Fibroblast of mammary gland (primary cell): Measurements from ENCODE around the gene RFC4.
"Not testable (repeated sequence)": the region's sequence is repeated elsewhere in the genome, so short reads cannot be mapped to it uniquely, and the experiment has no call there.

Experiments used
- DNase-seq: peaks from one replicate; pipeline ENCODE4 v3.0.0-alpha.2; 2010; ENCODE audit warnings: low read depth
- H3K4me3 ChIP-seq: 2 replicates; pipeline ENCODE4 v1.5.1; 2011; ENCODE audit warnings: low read depth, mild to moderate bottlenecking, low read length, moderate library complexity; ENCODE audit not compliant: control insufficient read depth
- TF ChIP-seq, protein P1 (sequence below): conservative IDR thresholded peaks from 2 replicates; pipeline ENCODE4 v1.5.1; 2011; ENCODE audit warnings: low read depth, low read length, inconsistent platforms; ENCODE audit not compliant: control insufficient read depth, insufficient read depth

RFC4 gene

DNA sequence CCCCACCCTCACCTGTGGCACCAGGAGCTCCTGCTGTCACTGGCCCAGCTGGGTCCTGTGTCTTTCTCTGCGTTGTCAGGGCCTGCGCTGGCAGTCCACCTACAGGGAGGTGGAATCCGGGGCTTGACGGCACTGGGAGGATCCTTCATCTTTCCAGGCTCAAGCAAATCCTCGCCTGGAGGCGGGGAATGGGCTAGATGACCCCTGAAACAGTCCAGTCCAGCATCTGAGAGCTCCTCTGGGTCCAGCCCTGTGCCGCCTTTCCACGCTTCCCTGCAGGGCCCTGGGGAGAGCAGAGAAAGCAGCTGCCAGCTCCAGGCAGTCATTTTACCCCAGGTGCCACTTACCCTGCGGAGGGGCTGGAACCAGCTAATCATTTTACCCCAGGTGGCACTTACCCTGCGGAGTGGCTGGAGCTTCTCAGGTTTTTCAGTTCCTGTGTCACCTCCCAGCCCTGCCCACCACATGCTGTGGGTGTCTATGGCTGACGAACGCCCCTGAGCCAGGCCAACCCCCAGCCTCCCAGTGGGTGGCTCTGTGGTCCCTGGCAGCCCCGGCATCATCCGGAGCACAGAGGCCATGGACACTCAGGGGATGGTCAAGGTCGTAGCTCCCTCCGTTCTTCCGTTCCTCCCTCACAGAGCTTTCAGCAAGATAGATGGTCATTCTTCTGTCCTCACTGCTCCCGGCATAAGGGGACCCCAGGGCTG is 18.3 kb upstream of the RFC4 start:
- TF ChIP-seq, protein P1, sequence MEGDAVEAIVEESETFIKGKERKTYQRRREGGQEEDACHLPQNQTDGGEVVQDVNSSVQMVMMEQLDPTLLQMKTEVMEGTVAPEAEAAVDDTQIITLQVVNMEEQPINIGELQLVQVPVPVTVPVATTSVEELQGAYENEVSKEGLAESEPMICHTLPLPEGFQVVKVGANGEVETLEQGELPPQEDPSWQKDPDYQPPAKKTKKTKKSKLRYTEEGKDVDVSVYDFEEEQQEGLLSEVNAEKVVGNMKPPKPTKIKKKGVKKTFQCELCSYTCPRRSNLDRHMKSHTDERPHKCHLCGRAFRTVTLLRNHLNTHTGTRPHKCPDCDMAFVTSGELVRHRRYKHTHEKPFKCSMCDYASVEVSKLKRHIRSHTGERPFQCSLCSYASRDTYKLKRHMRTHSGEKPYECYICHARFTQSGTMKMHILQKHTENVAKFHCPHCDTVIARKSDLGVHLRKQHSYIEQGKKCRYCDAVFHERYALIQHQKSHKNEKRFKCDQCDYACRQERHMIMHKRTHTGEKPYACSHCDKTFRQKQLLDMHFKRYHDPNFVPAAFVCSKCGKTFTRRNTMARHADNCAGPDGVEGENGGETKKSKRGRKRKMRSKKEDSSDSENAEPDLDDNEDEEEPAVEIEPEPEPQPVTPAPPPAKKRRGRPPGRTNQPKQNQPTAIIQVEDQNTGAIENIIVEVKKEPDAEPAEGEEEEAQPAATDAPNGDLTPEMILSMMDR, result no peak
- no peak for DNase-seq
- no peak overlapping the region for H3K4me3 ChIP-seq

DNA sequence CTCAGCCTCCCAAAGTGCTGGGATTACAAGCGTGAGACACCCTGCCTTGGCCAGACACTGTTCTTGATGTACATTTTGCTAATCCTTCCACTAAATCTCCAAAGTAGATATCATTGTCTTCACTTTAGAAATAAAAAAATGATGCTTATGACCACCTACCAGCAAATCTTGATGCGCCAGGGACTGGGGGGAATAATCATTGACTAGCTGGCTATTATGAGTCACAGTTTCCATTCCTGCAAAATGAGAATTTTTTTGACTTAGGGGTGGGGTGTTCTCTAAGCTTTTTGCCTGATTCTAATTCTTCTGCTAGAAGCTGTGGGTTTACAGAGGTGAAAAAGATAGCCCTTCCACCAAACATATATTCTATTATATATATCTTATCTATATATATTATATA is 17.1 kb upstream of the RFC4 start:
- TF ChIP-seq, protein P1, result no peak
- no peak overlapping the region for H3K4me3 ChIP-seq
- peak; percentile 58 for DNase-seq

DNA sequence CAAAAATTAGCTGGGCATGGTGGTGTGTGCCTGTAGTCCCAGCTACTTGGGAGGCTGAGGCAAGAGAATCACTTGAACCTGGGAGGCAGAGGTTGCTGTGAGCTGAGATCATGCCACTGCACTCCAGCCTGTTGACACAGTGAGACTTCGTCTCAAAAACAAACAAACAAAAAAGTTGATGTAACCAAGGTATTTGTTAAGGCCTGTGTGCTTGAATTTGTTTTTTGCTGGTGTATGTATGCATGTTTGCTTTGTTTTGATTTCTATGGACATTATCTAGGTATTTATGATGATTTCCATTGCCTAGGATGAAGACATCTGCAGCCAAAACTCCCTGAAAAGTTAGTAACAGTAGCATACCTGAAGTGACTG is 16.1 kb upstream of the RFC4 start:
- not testable (repeated sequence) for H3K4me3 ChIP-seq, DNase-seq

DNA sequence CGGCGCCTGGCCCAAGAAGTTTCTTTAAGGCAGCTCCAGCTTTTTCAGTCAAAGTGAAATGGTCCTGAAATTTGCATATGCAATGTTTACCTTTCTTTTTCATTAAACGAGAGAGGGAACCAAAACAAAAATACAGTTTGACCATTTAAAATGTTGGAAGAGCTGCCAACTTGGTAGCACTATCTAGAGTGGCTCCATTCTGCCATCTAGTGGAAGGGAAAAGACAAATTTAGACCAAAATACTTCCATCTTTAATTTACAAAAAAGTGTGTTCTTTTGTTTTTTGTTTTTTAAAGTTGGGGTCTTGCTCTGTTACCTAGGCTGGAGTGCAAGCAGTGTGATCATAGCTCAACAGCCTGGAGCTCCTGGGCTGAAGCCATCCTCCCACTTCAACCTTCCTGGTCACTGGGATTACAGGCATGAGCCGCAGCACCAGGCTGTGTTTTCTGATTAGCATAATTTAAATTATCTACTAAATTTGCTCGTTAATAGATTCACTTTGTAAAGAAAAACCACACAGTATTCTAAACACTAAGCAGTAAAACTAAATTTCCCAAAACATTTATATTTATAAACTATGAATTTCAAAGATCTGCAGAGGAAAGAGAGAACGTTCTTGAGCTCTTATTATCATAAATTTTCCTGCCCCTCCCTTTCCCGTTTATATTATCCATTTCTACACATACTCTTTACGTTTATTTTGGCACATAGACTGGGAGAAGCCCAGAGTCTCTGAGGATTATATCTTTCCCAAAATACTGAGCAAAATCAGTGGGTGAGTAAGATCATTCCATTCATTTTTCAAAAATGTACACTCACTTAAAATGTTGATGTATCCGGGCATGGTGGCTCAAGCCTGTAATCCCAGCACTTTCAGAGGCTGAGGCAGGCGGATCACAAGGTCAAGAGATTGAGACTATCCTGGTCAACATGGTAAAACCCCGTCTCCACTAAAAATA is 15.4 kb upstream of the RFC4 start:
- TF ChIP-seq, protein P1, result peak; percentile 82
- peak; percentile 75 for DNase-seq
- H3K4me3 ChIP-seq, result no peak overlapping the region

DNA sequence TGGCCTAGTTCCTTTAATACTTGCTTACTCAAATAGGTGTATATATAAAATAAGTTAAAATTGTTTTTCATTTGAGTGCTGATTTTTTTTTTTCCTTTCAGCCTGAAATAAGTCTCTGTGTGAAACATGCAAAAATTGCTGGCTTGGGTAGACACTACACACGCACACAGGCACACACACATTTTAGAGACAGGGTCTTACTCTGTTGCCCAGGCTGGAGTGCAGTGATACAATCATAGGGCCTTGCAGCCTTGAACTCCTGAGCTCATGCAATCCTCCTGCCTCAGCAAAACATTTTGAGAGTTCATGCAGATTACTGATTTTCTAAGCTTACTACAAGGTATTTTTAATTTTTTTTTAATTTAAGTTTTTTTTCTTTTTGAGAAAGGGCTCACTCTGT is 12.7 kb upstream of the RFC4 start:
- TF ChIP-seq, protein P1, result no peak
- no peak overlapping the region for H3K4me3 ChIP-seq
- no peak for DNase-seq

DNA sequence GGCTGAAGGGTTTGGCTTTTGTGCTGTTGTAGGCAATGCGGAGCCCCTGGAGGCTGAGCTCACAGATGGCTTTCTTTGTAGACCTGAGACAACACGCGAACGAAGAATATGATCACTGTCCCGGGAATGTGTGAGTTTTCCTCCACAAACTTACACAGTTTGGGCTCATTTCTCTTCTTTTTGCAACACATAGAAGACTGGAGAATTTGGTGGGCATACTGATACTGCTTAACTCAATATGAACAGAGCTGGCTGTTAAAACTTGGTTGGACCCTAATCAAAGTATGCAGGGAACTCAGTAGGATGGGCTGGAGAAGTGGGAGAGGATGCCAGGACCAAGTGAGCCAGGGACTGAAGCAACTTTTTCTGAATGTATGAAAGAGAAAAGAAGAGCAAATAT is 12.2 kb upstream of the RFC4 start:
- H3K4me3 ChIP-seq, result no peak overlapping the region
- no peak for DNase-seq
- TF ChIP-seq, protein P1, result no peak

DNA sequence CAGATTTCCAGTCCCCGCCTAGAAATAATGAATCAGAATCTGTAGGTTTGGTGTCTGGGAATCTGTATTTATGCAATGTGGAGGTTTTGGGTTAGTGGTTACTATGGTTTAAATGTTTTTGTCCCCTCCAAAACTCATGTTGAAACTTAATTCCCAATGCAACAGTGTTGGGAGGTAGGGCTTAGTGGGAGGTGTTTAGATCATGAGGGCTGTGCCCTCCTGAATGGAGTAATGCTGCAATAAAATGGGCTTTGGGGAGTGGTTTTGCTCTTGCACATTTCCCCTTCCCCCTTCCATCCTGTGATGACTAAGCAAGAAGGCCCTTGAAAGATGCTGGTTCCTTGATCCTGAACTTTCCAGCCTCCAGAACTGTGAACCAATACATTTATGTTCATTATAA is 9.2 kb upstream of the RFC4 start:
- TF ChIP-seq, protein P1, result no peak
- H3K4me3 ChIP-seq, result no peak overlapping the region
- peak; percentile 70 for DNase-seq
